Muscle layer of colon (tissue), 2 donors: ENCODE data around the gene ZNF662.

ENCODE experiments used
- H3K27ac ChIP-seq: one replicate; pipeline ENCODE4 v1.7.0; 2013; ENCODE audit warnings: low read depth, mild to moderate bottlenecking, low read length, moderate library complexity
- H3K27me3 ChIP-seq, 2 donors: one replicate each; pipeline ENCODE4 v1.7.0; 2013; ENCODE audit warnings: low read length in 2 of 2, mild to moderate bottlenecking in 2 of 2; ENCODE audit not compliant: insufficient read depth in 2 of 2, control insufficient read depth in 1 of 2
- H3K36me3 ChIP-seq: one replicate; pipeline ENCODE4 v1.7.0; 2013; ENCODE audit warnings: mild to moderate bottlenecking, low read length; ENCODE audit not compliant: insufficient read depth
- H3K4me1 ChIP-seq: one replicate; pipeline ENCODE4 v1.7.0; 2013; ENCODE audit warnings: mild to moderate bottlenecking, low read length; ENCODE audit not compliant: insufficient read depth
- H3K4me3 ChIP-seq, 2 donors: one replicate each; pipeline ENCODE4 v1.7.0; 2013; ENCODE audit warnings: low read length in 2 of 2, low read depth in 1 of 2, mild to moderate bottlenecking in 1 of 2, moderate library complexity in 1 of 2
- H3K9ac ChIP-seq: one replicate; pipeline ENCODE4 v1.7.0; 2013; ENCODE audit warnings: low read length
- H3K9me3 ChIP-seq: one replicate; pipeline ENCODE4 v1.7.0; 2013; ENCODE audit warnings: mild to moderate bottlenecking, low read length
- donor health status: abdominal sarcoma.
- donor health status: Adenocarcinoma of cecum.

Gene ZNF662

DNA sequence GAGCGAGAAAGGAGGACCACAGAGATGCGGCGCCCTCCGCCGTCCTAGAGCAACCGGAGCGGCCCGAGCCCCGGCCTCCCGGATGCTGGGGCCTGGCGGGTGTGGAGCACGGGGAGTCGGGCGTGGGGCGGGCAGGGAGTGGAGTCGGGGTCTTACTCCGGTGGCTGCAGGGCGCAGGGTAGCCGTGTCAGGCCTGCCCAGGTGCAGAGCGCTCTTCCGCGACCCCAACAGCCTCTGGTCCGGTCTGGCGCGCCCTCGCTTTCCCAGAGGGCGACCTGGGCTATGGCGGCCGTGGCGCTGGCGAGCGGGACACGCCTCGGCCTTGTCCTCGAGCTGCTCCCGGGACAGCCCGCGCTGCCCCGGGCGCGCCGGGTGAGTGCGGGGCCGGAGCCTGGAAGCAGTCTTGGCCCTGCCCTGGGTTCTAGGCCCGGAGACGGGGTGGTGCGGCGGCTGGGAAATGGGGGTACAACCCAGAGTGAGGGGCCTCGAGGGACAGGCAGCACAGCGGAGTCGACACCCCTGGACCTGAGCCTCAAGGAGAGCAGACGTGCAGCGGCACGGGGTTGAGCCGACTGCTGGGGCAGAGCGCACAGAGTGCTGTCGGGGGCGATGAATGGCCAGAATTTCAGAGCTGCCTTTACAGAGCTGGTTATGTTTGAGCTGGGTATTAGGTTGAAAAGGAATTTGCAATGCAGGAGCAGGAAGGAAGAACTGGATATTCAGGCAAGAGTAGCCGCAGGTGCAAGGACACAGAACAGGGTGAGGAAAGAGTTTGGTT, at the start of gene ZNF662:
Gene ZNF662, plus strand, starts transcription at position 73 of the 778 bp plus-strand sequence. CDS start 1,973 bp downstream, outside the sequence.
- H3K27ac ChIP-seq: peak within 1 kb of the TSS; percentile 92
- H3K4me1 ChIP-seq: peaks cover 12% of the 10 kb centered on the region
- peaks cover 4% of the 10 kb centered on the region for H3K9me3 ChIP-seq
- peak within 1 kb of the TSS; percentile 83 to 84 for H3K4me3 ChIP-seq
- H3K9ac ChIP-seq: peak within 1 kb of the TSS; percentile 81
- H3K36me3 ChIP-seq: peaks cover 13% of the 10 kb centered on the region
- no peaks in the 10 kb centered on the region for H3K27me3 ChIP-seq

- no peak overlapping the region for H3K27ac ChIP-seq
- H3K4me3 ChIP-seq: no peak overlapping the region
- H3K27me3 ChIP-seq: no peaks in the 10 kb centered on the region
- H3K9ac ChIP-seq: no peak overlapping the region
- no peaks in the 10 kb centered on the region for H3K9me3 ChIP-seq
- H3K36me3 ChIP-seq: no peaks in the 10 kb centered on the region
- no peaks in the 10 kb centered on the region for H3K4me1 ChIP-seq
Observed at GRCh38 chr3:42856544-42856943, 49.4 kb upstream of the ZNF662 start.

GRCh38 chr3:42864321-42864950, 41.5 kb upstream of the ZNF662 start:
- H3K27ac ChIP-seq: no peak overlapping the region
- H3K4me3 ChIP-seq: no peak overlapping the region
- H3K9me3 ChIP-seq: no peaks in the 10 kb centered on the region
- H3K9ac ChIP-seq: no peak overlapping the region
- H3K27me3 ChIP-seq: no peaks in the 10 kb centered on the region
- H3K4me1 ChIP-seq: no peaks in the 10 kb centered on the region
- no peaks in the 10 kb centered on the region for H3K36me3 ChIP-seq

DNA sequence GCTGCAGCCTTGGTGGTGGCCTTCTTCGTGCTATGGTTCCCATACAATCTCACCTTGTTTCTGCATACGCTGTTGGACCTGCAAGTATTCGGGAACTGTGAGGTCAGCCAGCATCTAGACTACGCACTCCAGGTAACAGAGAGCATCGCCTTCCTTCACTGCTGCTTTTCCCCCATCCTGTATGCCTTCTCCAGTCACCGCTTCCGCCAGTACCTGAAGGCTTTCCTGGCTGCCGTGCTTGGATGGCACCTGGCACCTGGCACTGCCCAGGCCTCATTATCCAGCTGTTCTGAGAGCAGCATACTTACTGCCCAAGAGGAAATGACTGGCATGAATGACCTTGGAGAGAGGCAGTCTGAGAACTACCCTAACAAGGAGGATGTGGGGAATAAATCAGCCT, 40.7 kb upstream of the ZNF662 start:
- H3K27ac ChIP-seq: no peak overlapping the region
- H3K36me3 ChIP-seq: no peaks in the 10 kb centered on the region
- no peaks in the 10 kb centered on the region for H3K27me3 ChIP-seq
- no peaks in the 10 kb centered on the region for H3K4me1 ChIP-seq
- no peak overlapping the region for H3K9ac ChIP-seq
- no peaks in the 10 kb centered on the region for H3K9me3 ChIP-seq
- H3K4me3 ChIP-seq: no peak overlapping the region

GRCh38 chr3:42867138-42867537, 38.8 kb upstream of the ZNF662 start:
- Histone ChIP-seq H3K36me3 (no peaks in the 10 kb centered on the region), H3K4me3 (no peak overlapping the region), H3K9ac (no peak overlapping the region), H3K27ac (no peak overlapping the region), H3K27me3 (no peaks in the 10 kb centered on the region), H3K9me3 (no peaks in the 10 kb centered on the region), H3K4me1 (no peaks in the 10 kb centered on the region)

DNA sequence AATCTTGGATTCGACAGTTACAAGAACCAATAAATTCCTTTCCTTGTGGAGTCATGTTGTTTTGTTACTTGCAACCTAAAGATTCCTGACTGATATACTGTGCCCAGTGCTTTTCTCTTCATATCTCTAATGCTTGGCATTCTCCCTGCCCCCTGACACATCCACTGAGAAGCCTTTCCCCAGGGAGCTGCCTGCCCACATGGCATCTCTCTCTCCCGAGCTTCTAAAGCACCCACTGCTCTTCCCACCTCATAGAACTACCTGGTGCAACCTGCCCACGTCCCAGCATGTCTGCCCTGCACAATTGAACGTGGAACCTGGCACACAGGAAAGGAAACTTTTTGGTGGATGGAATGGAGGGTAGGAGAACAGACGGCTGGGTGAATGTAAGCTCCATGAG, 37.1 kb upstream of the ZNF662 start:
- H3K4me3 ChIP-seq: no peak overlapping the region
- no peak overlapping the region for H3K27ac ChIP-seq
- no peaks in the 10 kb centered on the region for H3K4me1 ChIP-seq
- H3K36me3 ChIP-seq: no peaks in the 10 kb centered on the region
- H3K27me3 ChIP-seq: no peaks in the 10 kb centered on the region
- H3K9ac ChIP-seq: no peak overlapping the region
- no peaks in the 10 kb centered on the region for H3K9me3 ChIP-seq

DNA sequence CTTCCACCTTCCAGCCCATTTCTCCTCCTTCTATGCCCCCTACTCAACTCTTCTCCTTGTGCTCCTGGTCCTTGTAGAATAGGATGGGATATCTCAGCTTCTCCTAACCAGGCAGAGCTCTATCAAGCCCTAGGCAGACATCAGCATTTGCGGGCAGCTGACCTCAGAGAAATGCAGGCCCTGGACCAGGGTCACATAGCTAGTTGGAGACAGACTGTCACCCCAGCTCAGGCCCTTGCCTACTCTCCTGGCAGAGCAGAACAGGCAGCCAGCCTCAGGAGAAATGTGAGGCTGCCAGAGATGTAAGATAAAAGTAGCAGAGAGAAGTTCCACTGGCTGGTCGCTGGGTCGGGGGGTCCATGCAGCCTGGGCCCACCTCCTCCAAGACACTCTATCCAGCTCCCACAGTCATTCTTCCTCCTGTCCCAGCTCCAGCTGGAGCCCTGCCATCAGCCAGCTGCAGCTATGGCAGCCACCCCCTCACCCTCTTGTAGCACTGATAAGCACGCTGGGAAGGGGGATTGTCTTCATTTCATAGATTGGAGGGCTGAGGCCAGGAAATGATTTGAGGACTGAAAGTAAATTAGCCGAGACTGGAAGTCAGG, 34.2 kb upstream of the ZNF662 start:
- H3K27me3 ChIP-seq: no peaks in the 10 kb centered on the region
- H3K4me3 ChIP-seq: no peak overlapping the region

GRCh38 chr3:42872718-42873117, 33.2 kb upstream of the ZNF662 start:
- Histone ChIP-seq H3K4me1 (no peaks in the 10 kb centered on the region), H3K9me3 (no peaks in the 10 kb centered on the region), H3K27ac (no peak overlapping the region), H3K36me3 (no peaks in the 10 kb centered on the region), H3K27me3 (no peaks in the 10 kb centered on the region), H3K4me3 (no peak overlapping the region), H3K9ac (no peak overlapping the region)

More for the DNA sequence above, 34.2 kb upstream of the ZNF662 start:
- Histone ChIP-seq H3K36me3 (no peaks in the 10 kb centered on the region), H3K9me3 (no peaks in the 10 kb centered on the region), H3K9ac (no peak overlapping the region), H3K4me1 (no peaks in the 10 kb centered on the region), H3K27ac (no peak overlapping the region)

DNA sequence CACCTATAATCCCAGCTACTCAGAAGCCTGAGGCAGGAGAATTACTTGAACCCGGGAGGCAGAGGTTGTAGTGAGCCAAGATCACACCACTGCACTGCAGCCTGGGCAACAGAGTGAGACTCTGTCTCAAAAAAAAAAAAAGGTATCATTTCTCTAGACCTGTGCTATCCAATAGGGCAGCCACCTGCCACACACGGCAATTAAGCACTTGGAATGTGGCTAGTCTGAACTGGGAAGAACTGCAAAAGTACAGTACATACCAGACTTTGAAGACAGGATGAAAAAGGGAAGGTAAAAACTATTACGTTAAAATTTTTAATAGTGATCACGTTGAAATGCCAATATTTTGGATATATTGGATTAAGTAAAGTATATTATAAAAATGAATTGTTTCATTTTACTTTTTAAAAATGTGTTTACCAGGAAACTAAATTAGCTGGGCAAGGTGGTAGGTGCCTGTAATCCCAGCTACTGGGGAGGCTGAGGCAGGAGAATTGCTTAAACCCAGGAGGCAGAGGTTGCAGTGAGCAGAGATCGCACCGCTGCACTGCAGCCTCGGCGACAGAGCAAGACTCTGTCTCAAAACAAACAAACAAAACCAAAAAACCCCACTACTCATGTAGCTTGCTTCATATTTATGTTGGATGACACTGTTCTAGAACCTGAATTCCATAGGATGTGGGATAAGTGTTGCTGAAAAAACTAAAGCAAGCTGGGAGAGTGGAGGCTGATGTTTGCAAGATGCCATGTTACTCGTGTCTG, 32.5 kb upstream of the ZNF662 start:
- Histone ChIP-seq H3K4me3 (no peak overlapping the region), H3K27ac (no peak overlapping the region), H3K27me3 (no peaks in the 10 kb centered on the region), H3K9ac (no peak overlapping the region), H3K36me3 (no peaks in the 10 kb centered on the region), H3K4me1 (no peaks in the 10 kb centered on the region), H3K9me3 (no peaks in the 10 kb centered on the region)

- no peaks in the 10 kb centered on the region for H3K27me3 ChIP-seq
- H3K9me3 ChIP-seq: no peaks in the 10 kb centered on the region
- H3K27ac ChIP-seq: no peak overlapping the region
- no peaks in the 10 kb centered on the region for H3K4me1 ChIP-seq
- H3K36me3 ChIP-seq: no peaks in the 10 kb centered on the region
- H3K9ac ChIP-seq: no peak overlapping the region
- H3K4me3 ChIP-seq: no peak overlapping the region
Observed at GRCh38 chr3:42874749-42875148, 31.2 kb upstream of the ZNF662 start.
